ENCODE data around the gene PIANP. TPM values are rescaled to one million over a fixed set of nuclear protein-coding genes. Genes with fewer than 3 reads are reported as not detected.

The PIANP gene
- polyA plus RNA-seq, 2 donors = 0.10 to 0.28 TPM

GRCh38 chr12:6685814-6686213 lies 14.8 kb downstream of the PIANP start:
- Histone ChIP-seq H3K36me3 (ENCODE audit: control insufficient read depth in 2 of 2, insufficient read depth in 2 of 2, low read length in 1 of 2) (peaks cover 0 to 3% of the 10 kb centered on the region in 2 donors), H3K27ac (ENCODE audit: low read depth in 2 of 2, low read length in 1 of 2) (no peak overlapping the region), H3K27me3 (ENCODE audit: control insufficient read depth in 1 of 2, insufficient read depth in 2 of 2, low read length in 2 of 2) (no peaks in the 10 kb centered on the region), H3K9me3 (ENCODE audit: control insufficient read depth in 2 of 2, insufficient read depth in 1 of 2, low read depth in 1 of 2, low read length in 1 of 2) (no peaks in the 10 kb centered on the region), H3K4me1 (ENCODE audit: control insufficient read depth in 2 of 2, insufficient read depth in 2 of 2, low read length in 1 of 2) (peaks cover 3 to 7% of the 10 kb centered on the region in 2 donors), H3K4me3 (ENCODE audit: low read depth in 1 of 2, low read length in 2 of 2) (no peak overlapping the region)
- WGBS, 2 donors = 68 to 77% methylated on average over 3 of the region's 3 CpGs

- H3K36me3 ChIP-seq (ENCODE audit: control insufficient read depth in 2 of 2, insufficient read depth in 2 of 2, low read length in 1 of 2) = peaks cover 0 to 4% of the 10 kb centered on the region in 2 donors
- H3K27ac ChIP-seq (ENCODE audit: low read depth in 2 of 2, low read length in 1 of 2) = no peak overlapping the region
- H3K9me3 ChIP-seq (ENCODE audit: control insufficient read depth in 2 of 2, insufficient read depth in 1 of 2, low read depth in 1 of 2, low read length in 1 of 2) = no peaks in the 10 kb centered on the region
- no peaks in the 10 kb centered on the region for H3K27me3 ChIP-seq (ENCODE audit: control insufficient read depth in 1 of 2, insufficient read depth in 2 of 2, low read length in 2 of 2)
- WGBS, 2 donors = 63% methylated on average over 6 of the region's 6 CpGs
- no peak overlapping the region for H3K4me3 ChIP-seq (ENCODE audit: low read depth in 1 of 2, low read length in 2 of 2)
- H3K4me1 ChIP-seq (ENCODE audit: control insufficient read depth in 2 of 2, insufficient read depth in 2 of 2, low read length in 1 of 2) = peaks cover 3 to 6% of the 10 kb centered on the region in 2 donors
Observed at GRCh38 chr12:6684609-6685008, 16.0 kb downstream of the PIANP start.

GRCh38 chr12:6676962-6677361 lies 23.7 kb downstream of the PIANP start:
- no peaks in the 10 kb centered on the region for H3K4me1 ChIP-seq (ENCODE audit: control insufficient read depth in 2 of 2, insufficient read depth in 2 of 2, low read length in 1 of 2)
- H3K4me3 ChIP-seq (ENCODE audit: low read depth in 1 of 2, low read length in 2 of 2) = no peak overlapping the region
- no peaks in the 10 kb centered on the region for H3K9me3 ChIP-seq (ENCODE audit: control insufficient read depth in 2 of 2, insufficient read depth in 1 of 2, low read depth in 1 of 2, low read length in 1 of 2)
- H3K36me3 ChIP-seq (ENCODE audit: control insufficient read depth in 2 of 2, insufficient read depth in 2 of 2, low read length in 1 of 2) = peaks cover 23 to 38% of the 10 kb centered on the region in 2 donors
- H3K27ac ChIP-seq (ENCODE audit: low read depth in 2 of 2, low read length in 1 of 2) = no peak overlapping the region
- 96 to 98% methylated on average over 5 of the region's 5 CpGs for WGBS, 2 donors
- H3K27me3 ChIP-seq (ENCODE audit: control insufficient read depth in 1 of 2, insufficient read depth in 2 of 2, low read length in 2 of 2) = no peaks in the 10 kb centered on the region

DNA sequence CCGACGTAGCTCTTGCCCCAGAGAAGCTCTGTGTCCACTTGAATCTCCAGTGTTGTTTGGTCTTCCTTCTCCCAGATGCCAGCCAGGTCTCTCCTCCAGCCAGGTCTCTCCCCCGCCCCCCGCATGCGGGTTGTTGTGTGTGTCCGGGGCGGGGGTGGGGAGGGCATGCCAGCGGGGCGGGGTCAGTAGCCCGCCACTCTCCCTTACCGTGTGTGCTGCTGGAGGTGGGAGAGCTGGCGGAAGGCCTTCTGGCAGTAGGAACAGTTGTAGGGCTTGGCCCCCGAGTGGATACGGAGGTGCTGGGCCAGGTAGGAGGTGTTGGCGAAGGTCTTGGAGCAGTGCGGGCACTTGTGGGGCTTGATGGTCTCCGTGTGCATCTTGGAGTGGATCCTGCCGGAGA lies 28.5 kb downstream of the PIANP start:
- WGBS, 2 donors = 86 to 88% methylated on average over 17 to 18 of the region's 18 CpGs
- H3K27me3 ChIP-seq (ENCODE audit: control insufficient read depth in 1 of 2, insufficient read depth in 2 of 2, low read length in 2 of 2) = no peaks in the 10 kb centered on the region
- no peak overlapping the region for H3K4me3 ChIP-seq (ENCODE audit: low read depth in 1 of 2, low read length in 2 of 2)
- H3K4me1 ChIP-seq (ENCODE audit: control insufficient read depth in 2 of 2, insufficient read depth in 2 of 2, low read length in 1 of 2) = no peaks in the 10 kb centered on the region
- H3K27ac ChIP-seq (ENCODE audit: low read depth in 2 of 2, low read length in 1 of 2) = no peak overlapping the region
- peaks cover 30 to 52% of the 10 kb centered on the region in 2 donors for H3K36me3 ChIP-seq (ENCODE audit: control insufficient read depth in 2 of 2, insufficient read depth in 2 of 2, low read length in 1 of 2)
- H3K9me3 ChIP-seq (ENCODE audit: control insufficient read depth in 2 of 2, insufficient read depth in 1 of 2, low read depth in 1 of 2, low read length in 1 of 2) = no peaks in the 10 kb centered on the region

- Histone ChIP-seq H3K4me1 (ENCODE audit: control insufficient read depth in 2 of 2, insufficient read depth in 2 of 2, low read length in 1 of 2) (no peaks in the 10 kb centered on the region), H3K9me3 (ENCODE audit: control insufficient read depth in 2 of 2, insufficient read depth in 1 of 2, low read depth in 1 of 2, low read length in 1 of 2) (no peaks in the 10 kb centered on the region), H3K4me3 (ENCODE audit: low read depth in 1 of 2, low read length in 2 of 2) (no peak overlapping the region), H3K27ac (ENCODE audit: low read depth in 2 of 2, low read length in 1 of 2) (no peak overlapping the region), H3K27me3 (ENCODE audit: control insufficient read depth in 1 of 2, insufficient read depth in 2 of 2, low read length in 2 of 2) (no peaks in the 10 kb centered on the region), H3K36me3 (ENCODE audit: control insufficient read depth in 2 of 2, insufficient read depth in 2 of 2, low read length in 1 of 2) (peaks cover 24 to 40% of the 10 kb centered on the region in 2 donors)
- 78 to 82% methylated on average over 8 of the region's 8 CpGs for WGBS, 2 donors
Observed at GRCh38 chr12:6667559-6668210, 32.9 kb downstream of the PIANP start.

DNA sequence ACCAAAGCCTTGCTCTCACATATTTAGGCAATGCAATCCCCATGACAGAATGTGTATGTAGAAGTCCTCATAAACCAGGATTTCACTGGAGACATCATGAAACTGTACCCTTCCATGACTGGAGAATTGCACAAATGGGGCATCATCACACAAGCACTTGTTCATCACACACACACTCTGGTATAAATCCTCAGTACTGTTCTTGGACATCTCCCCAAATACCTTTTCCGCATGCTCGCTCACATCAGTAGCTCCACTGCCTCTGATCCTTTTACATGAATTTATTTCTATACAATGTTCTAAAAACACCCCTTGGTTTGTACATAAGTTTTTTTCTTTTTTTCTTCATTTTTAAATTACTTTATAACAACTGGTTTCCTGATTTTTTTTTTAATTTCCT lies 34.4 kb downstream of the PIANP start:
- no peaks in the 10 kb centered on the region for H3K4me1 ChIP-seq (ENCODE audit: control insufficient read depth in 2 of 2, insufficient read depth in 2 of 2, low read length in 1 of 2)
- no peaks in the 10 kb centered on the region for H3K27me3 ChIP-seq (ENCODE audit: control insufficient read depth in 1 of 2, insufficient read depth in 2 of 2, low read length in 2 of 2)
- peaks cover 19 to 27% of the 10 kb centered on the region in 2 donors for H3K36me3 ChIP-seq (ENCODE audit: control insufficient read depth in 2 of 2, insufficient read depth in 2 of 2, low read length in 1 of 2)
- H3K27ac ChIP-seq (ENCODE audit: low read depth in 2 of 2, low read length in 1 of 2) = no peak overlapping the region
- no peak overlapping the region for H3K4me3 ChIP-seq (ENCODE audit: low read depth in 1 of 2, low read length in 2 of 2)
- H3K9me3 ChIP-seq (ENCODE audit: control insufficient read depth in 2 of 2, insufficient read depth in 1 of 2, low read depth in 1 of 2, low read length in 1 of 2) = no peaks in the 10 kb centered on the region
- 95 to 97% methylated on average over 2 of the region's 2 CpGs for WGBS, 2 donors

DNA sequence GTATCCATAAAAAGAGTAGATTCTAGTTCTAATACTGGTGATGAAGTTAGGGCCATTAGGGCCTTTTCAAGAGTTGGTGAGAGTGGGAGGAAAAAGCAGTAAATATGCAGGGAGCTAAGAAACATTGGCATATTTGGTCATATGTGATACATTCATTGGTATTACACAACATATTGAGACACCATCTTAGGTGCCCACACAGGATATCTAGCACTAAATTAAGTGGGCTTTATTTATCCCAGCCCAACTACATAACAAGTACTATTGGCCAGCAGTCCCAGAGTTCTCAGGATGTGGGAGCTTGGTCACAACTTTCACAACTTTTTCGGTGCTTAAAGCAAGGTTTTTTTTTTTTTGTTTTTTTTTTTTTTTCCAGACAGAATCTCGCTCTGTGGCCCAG lies 35.7 kb downstream of the PIANP start:
- 76 to 84% methylated on average over 2 of the region's 2 CpGs for WGBS, 2 donors
- Histone ChIP-seq H3K4me1 (ENCODE audit: control insufficient read depth in 2 of 2, insufficient read depth in 2 of 2, low read length in 1 of 2) (no peaks in the 10 kb centered on the region), H3K4me3 (ENCODE audit: low read depth in 1 of 2, low read length in 2 of 2) (no peak overlapping the region), H3K27me3 (ENCODE audit: control insufficient read depth in 1 of 2, insufficient read depth in 2 of 2, low read length in 2 of 2) (no peaks in the 10 kb centered on the region), H3K27ac (ENCODE audit: low read depth in 2 of 2, low read length in 1 of 2) (no peak overlapping the region), H3K36me3 (ENCODE audit: control insufficient read depth in 2 of 2, insufficient read depth in 2 of 2, low read length in 1 of 2) (peaks cover 12 to 17% of the 10 kb centered on the region in 2 donors), H3K9me3 (ENCODE audit: control insufficient read depth in 2 of 2, insufficient read depth in 1 of 2, low read depth in 1 of 2, low read length in 1 of 2) (no peaks in the 10 kb centered on the region)

- Histone ChIP-seq H3K4me1 (ENCODE audit: control insufficient read depth in 2 of 2, insufficient read depth in 2 of 2, low read length in 1 of 2) (no peaks in the 10 kb centered on the region), H3K36me3 (ENCODE audit: control insufficient read depth in 2 of 2, insufficient read depth in 2 of 2, low read length in 1 of 2) (peaks cover 11 to 12% of the 10 kb centered on the region in 2 donors), H3K9me3 (ENCODE audit: control insufficient read depth in 2 of 2, insufficient read depth in 1 of 2, low read depth in 1 of 2, low read length in 1 of 2) (no peaks in the 10 kb centered on the region), H3K27ac (ENCODE audit: low read depth in 2 of 2, low read length in 1 of 2) (peak within 1 kb of the TSS; percentile 86 to 94), H3K27me3 (ENCODE audit: control insufficient read depth in 1 of 2, insufficient read depth in 2 of 2, low read length in 2 of 2) (no peaks in the 10 kb centered on the region), H3K4me3 (ENCODE audit: low read depth in 1 of 2, low read length in 2 of 2) (peak within 1 kb of the TSS; percentile 73 to 91)
- 2 to 3% methylated on average over 37 of the region's 37 CpGs for WGBS, 2 donors
Observed at GRCh38 chr12:6662906-6663742, 37.5 kb downstream of the PIANP start, which contains the start of gene ING4. Gene ING4, minus strand, starts transcription at chr12:6663119. Its CDS starts 18 bp downstream, at chr12:6663101.

- WGBS, 2 donors = 0 to 2% methylated on average over 10 of the region's 10 CpGs
Observed at GRCh38 chr12:6662602-6662905, 38.1 kb downstream of the PIANP start.

More at GRCh38 chr12:6662602-6662905, 38.1 kb downstream of the PIANP start:
- Histone ChIP-seq H3K9me3 (ENCODE audit: control insufficient read depth in 2 of 2, insufficient read depth in 1 of 2, low read depth in 1 of 2, low read length in 1 of 2) (no peaks in the 10 kb centered on the region), H3K4me3 (ENCODE audit: low read depth in 1 of 2, low read length in 2 of 2) (peak overlapping the region; percentile 73 to 91), H3K27ac (ENCODE audit: low read depth in 2 of 2, low read length in 1 of 2) (peak overlapping the region; percentile 43 to 94), H3K4me1 (ENCODE audit: control insufficient read depth in 2 of 2, insufficient read depth in 2 of 2, low read length in 1 of 2) (no peaks in the 10 kb centered on the region), H3K27me3 (ENCODE audit: control insufficient read depth in 1 of 2, insufficient read depth in 2 of 2, low read length in 2 of 2) (no peaks in the 10 kb centered on the region), H3K36me3 (ENCODE audit: control insufficient read depth in 2 of 2, insufficient read depth in 2 of 2, low read length in 1 of 2) (peaks cover 6 to 7% of the 10 kb centered on the region in 2 donors)

Data from esophagus (tissue), 2 donors.